Hippocampal formation (tissue), 2 donors: ENCODE results near the gene SLC4A1AP.
"Not testable (repeated sequence)": the region's sequence is repeated elsewhere in the genome, so short reads cannot be mapped to it uniquely, and the experiment has no call there.

Experiments
- DNase-seq, 2 donors: peaks; one replicate each; lab custom pipeline; 2025; lab: John Stamatoyannopoulos, UW

The SLC4A1AP gene

GRCh38 chr2:27652341-27652740 lies 11.3 kb upstream of the SLC4A1AP start:
- no peak for DNase-seq

GRCh38 chr2:27652790-27653189 lies 10.9 kb upstream of the SLC4A1AP start:
- DNase-seq, result no peak

GRCh38 chr2:27653397-27653796 lies 10.3 kb upstream of the SLC4A1AP start:
- no peak for DNase-seq

- DNase-seq, result no peak
These were observed 8.3 kb upstream of the SLC4A1AP start for GRCh38 chr2:27655155-27655951.

GRCh38 chr2:27661371-27661770 lies 2.3 kb upstream of the SLC4A1AP start:
- no peak for DNase-seq

GRCh38 chr2:27664154-27664574 lies 475 bp downstream of the SLC4A1AP start:
- DNase-seq, result no peak

- DNase-seq, result no peak
These were observed 1.1 kb downstream of the SLC4A1AP start for GRCh38 chr2:27664622-27665363.

- DNase-seq, result no peak
These were observed 3.8 kb downstream of the SLC4A1AP start for GRCh38 chr2:27667446-27667845.

GRCh38 chr2:27671235-27671634 lies 7.5 kb downstream of the SLC4A1AP start:
- DNase-seq, result no peak

GRCh38 chr2:27672723-27673486 lies 9.2 kb downstream of the SLC4A1AP start:
- no peak for DNase-seq

GRCh38 chr2:27680571-27680970 lies 16.9 kb downstream of the SLC4A1AP start:
- DNase-seq, result no peak

- no peak for DNase-seq
These were observed 18.2 kb downstream of the SLC4A1AP start for GRCh38 chr2:27681841-27682240.

GRCh38 chr2:27682334-27682771 lies 18.7 kb downstream of the SLC4A1AP start:
- DNase-seq, result not testable (repeated sequence)

GRCh38 chr2:27683390-27684071 lies 19.8 kb downstream of the SLC4A1AP start:
- DNase-seq, result peak; percentile 44 to 48

GRCh38 chr2:27685006-27685405 lies 21.3 kb downstream of the SLC4A1AP start:
- not testable (repeated sequence) for DNase-seq

GRCh38 chr2:27685577-27685976 lies 21.9 kb downstream of the SLC4A1AP start:
- DNase-seq, result no peak

- no peak for DNase-seq
These were observed 23.5 kb downstream of the SLC4A1AP start for GRCh38 chr2:27687232-27687631.

GRCh38 chr2:27689424-27689823 lies 25.7 kb downstream of the SLC4A1AP start:
- DNase-seq, result no peak

- no peak for DNase-seq
These were observed 26.4 kb downstream of the SLC4A1AP start for GRCh38 chr2:27690052-27690451.

- no peak for DNase-seq
These were observed 34.0 kb downstream of the SLC4A1AP start for GRCh38 chr2:27697660-27698059.

- no peak for DNase-seq
These were observed 38.0 kb downstream of the SLC4A1AP start for GRCh38 chr2:27701676-27702075.

- DNase-seq, result no peak
These were observed 38.6 kb downstream of the SLC4A1AP start for GRCh38 chr2:27702302-27702701.
